ENCODE data around the gene MLH1.

The MLH1 gene

GRCh38 chr3:36964817-36965216 is 28.5 kb upstream of the MLH1 start:
- Histone ChIP-seq H3K4me1 (no peaks in the 10 kb centered on the region), H3K4me3 (ENCODE audit: low read depth, low read length) (no peak overlapping the region), H3K9ac (no peak overlapping the region), H3K27ac (no peak overlapping the region), H3K4me2 (ENCODE audit: low read length) (no peak overlapping the region), H3K36me3 (ENCODE audit: control insufficient read depth, insufficient read depth, low read length) (no peaks in the 10 kb centered on the region), H2AFZ (no peak overlapping the region), H3K27me3 (ENCODE audit: control insufficient read depth, insufficient read depth, low read length) (no peaks in the 10 kb centered on the region), H3K9me3 (ENCODE audit: control insufficient read depth, low read length) (no peaks in the 10 kb centered on the region), H3K79me2 (no peaks in the 10 kb centered on the region)
- TF ChIP-seq, protein P1, sequence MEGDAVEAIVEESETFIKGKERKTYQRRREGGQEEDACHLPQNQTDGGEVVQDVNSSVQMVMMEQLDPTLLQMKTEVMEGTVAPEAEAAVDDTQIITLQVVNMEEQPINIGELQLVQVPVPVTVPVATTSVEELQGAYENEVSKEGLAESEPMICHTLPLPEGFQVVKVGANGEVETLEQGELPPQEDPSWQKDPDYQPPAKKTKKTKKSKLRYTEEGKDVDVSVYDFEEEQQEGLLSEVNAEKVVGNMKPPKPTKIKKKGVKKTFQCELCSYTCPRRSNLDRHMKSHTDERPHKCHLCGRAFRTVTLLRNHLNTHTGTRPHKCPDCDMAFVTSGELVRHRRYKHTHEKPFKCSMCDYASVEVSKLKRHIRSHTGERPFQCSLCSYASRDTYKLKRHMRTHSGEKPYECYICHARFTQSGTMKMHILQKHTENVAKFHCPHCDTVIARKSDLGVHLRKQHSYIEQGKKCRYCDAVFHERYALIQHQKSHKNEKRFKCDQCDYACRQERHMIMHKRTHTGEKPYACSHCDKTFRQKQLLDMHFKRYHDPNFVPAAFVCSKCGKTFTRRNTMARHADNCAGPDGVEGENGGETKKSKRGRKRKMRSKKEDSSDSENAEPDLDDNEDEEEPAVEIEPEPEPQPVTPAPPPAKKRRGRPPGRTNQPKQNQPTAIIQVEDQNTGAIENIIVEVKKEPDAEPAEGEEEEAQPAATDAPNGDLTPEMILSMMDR (IDR thresholded peaks at IDR 0.05) = no peak

GRCh38 chr3:36965440-36965839 is 27.9 kb upstream of the MLH1 start:
- H3K4me3 ChIP-seq (ENCODE audit: low read depth, low read length) = no peak overlapping the region
- TF ChIP-seq, protein P1 (IDR thresholded peaks at IDR 0.05) = no peak
- peak overlapping the region; percentile 27 for H2AFZ ChIP-seq
- no peaks in the 10 kb centered on the region for H3K36me3 ChIP-seq (ENCODE audit: control insufficient read depth, insufficient read depth, low read length)
- no peaks in the 10 kb centered on the region for H3K9me3 ChIP-seq (ENCODE audit: control insufficient read depth, low read length)
- no peak overlapping the region for H3K27ac ChIP-seq
- no peaks in the 10 kb centered on the region for H3K79me2 ChIP-seq
- no peak overlapping the region for H3K9ac ChIP-seq
- no peaks in the 10 kb centered on the region for H3K27me3 ChIP-seq (ENCODE audit: control insufficient read depth, insufficient read depth, low read length)
- no peaks in the 10 kb centered on the region for H3K4me1 ChIP-seq
- H3K4me2 ChIP-seq (ENCODE audit: low read length) = no peak overlapping the region

DNA sequence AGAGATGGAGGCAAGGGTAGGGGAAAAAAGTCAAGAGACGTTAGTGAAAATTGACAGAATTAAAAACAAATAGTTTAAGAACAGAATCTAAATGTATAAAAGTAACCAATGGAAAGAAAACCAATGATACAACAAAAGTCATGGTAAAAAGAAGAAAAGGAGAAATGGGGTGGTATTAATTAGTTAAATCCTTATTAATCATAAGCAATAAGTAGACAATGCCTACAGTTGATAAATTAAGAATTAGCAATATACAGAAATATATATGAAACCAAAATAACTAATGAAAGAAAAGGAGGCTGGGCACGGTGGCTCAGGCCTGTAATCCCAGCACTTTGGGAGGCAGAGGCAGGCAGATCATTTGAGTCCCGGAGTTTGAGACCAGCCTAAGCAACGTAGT is 24.2 kb upstream of the MLH1 start:
- no peak overlapping the region for H3K9ac ChIP-seq
- no peaks in the 10 kb centered on the region for H3K79me2 ChIP-seq
- TF ChIP-seq, protein P1 (IDR thresholded peaks at IDR 0.05) = no peak
- H3K4me1 ChIP-seq = no peaks in the 10 kb centered on the region
- H2AFZ ChIP-seq = peak overlapping the region; percentile 51
- no peaks in the 10 kb centered on the region for H3K9me3 ChIP-seq (ENCODE audit: control insufficient read depth, low read length)
- H3K27ac ChIP-seq = no peak overlapping the region
- H3K4me3 ChIP-seq (ENCODE audit: low read depth, low read length) = no peak overlapping the region
- H3K36me3 ChIP-seq (ENCODE audit: control insufficient read depth, insufficient read depth, low read length) = no peaks in the 10 kb centered on the region
- H3K27me3 ChIP-seq (ENCODE audit: control insufficient read depth, insufficient read depth, low read length) = no peaks in the 10 kb centered on the region
- no peak overlapping the region for H3K4me2 ChIP-seq (ENCODE audit: low read length)

DNA sequence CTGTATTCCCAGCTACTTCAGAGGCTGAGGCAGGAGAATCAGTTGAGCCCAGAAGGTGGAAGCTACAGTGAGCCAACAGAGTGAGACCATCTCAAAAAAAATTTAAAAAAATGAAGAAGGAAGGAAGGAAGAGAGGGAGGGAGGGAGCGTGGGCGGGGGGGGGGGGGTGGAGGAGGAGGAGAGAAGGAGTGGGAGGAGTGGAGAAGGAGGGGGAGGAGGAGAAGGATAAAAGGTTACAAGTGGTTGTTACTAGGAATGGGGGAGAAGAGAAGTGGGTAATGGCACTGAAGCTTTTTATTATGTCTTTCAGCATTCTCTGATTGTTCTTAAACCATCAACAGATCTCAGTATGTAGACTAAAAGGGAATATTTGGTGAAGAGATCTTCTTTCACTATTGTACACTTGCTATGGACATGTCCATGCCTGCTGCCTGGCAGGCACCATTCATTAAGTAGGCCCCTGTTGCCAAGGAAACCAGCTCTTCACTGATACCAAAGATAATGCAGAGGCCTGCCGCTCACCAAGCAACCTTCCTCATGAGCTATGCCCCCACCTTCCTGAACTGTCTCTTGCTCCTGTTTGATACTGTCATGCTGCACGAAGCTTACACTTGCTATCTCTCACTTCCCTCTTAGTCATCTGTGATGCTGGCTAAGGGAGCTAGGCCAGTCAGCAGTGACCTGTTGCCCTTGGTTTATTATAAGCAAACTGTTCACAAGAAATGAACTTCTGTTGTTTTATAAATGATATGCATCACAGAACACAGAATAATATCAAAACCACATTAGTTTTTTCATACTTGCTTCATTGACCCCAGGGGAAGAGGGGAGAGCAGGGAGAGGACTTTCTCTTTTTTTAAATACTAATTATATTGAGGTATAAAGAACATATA is 23.5 kb upstream of the MLH1 start:
- H3K36me3 ChIP-seq (ENCODE audit: control insufficient read depth, insufficient read depth, low read length) = no peaks in the 10 kb centered on the region
- no peak overlapping the region for H3K4me2 ChIP-seq (ENCODE audit: low read length)
- no peak overlapping the region for H3K27ac ChIP-seq
- H3K9me3 ChIP-seq (ENCODE audit: control insufficient read depth, low read length) = no peaks in the 10 kb centered on the region
- peak overlapping the region; percentile 51 for H2AFZ ChIP-seq
- H3K4me3 ChIP-seq (ENCODE audit: low read depth, low read length) = no peak overlapping the region
- H3K79me2 ChIP-seq = no peaks in the 10 kb centered on the region
- H3K4me1 ChIP-seq = no peaks in the 10 kb centered on the region
- no peaks in the 10 kb centered on the region for H3K27me3 ChIP-seq (ENCODE audit: control insufficient read depth, insufficient read depth, low read length)
- TF ChIP-seq, protein P1 (IDR thresholded peaks at IDR 0.05) = no peak
- H3K9ac ChIP-seq = no peak overlapping the region

GRCh38 chr3:36972163-36972562 is 21.2 kb upstream of the MLH1 start:
- TF ChIP-seq, protein P1 (IDR thresholded peaks at IDR 0.05) = no peak

More at GRCh38 chr3:36972163-36972562, 21.2 kb upstream of the MLH1 start:
- Histone ChIP-seq H3K27ac (no peak overlapping the region), H3K4me3 (ENCODE audit: low read depth, low read length) (no peak overlapping the region), H3K36me3 (ENCODE audit: control insufficient read depth, insufficient read depth, low read length) (no peaks in the 10 kb centered on the region), H3K9ac (no peak overlapping the region), H3K79me2 (no peaks in the 10 kb centered on the region), H3K9me3 (ENCODE audit: control insufficient read depth, low read length) (no peaks in the 10 kb centered on the region), H3K4me2 (ENCODE audit: low read length) (no peak overlapping the region), H2AFZ (no peak overlapping the region), H3K4me1 (no peaks in the 10 kb centered on the region), H3K27me3 (ENCODE audit: control insufficient read depth, insufficient read depth, low read length) (no peaks in the 10 kb centered on the region)
